NCI-H2227 (cell line): ENCODE results near the gene PRKD1.
"Not testable (repeated sequence)": the region's sequence is repeated elsewhere in the genome, so short reads cannot be mapped to it uniquely, and the experiment has no call there.

Experiments
- DNase-seq: peaks from one replicate; lab custom pipeline; 2025; ENCODE audit not compliant: unreplicated experiment; lab: John Stamatoyannopoulos, UW

The PRKD1 gene

DNA sequence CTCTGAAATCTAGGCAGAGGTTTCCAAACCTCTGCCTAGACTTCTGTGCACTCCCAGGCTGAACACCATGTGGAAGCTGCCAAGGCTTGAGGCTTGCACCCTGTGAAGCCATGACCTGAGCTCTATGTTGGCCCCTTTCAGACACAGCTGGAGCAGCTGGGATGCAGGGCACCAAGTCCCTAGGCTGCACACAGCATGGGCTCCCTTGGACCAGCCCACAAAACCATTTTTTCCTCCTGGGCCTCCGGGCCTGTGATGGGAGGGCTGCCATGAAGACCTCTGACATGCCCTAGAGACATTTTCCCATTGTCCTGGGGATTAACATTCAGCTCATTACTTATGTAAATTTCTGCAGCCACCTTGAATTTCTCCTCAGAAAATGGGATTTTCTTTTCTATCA, 88.0 kb downstream of the PRKD1 start:
- DNase-seq = not testable (repeated sequence)

DNA sequence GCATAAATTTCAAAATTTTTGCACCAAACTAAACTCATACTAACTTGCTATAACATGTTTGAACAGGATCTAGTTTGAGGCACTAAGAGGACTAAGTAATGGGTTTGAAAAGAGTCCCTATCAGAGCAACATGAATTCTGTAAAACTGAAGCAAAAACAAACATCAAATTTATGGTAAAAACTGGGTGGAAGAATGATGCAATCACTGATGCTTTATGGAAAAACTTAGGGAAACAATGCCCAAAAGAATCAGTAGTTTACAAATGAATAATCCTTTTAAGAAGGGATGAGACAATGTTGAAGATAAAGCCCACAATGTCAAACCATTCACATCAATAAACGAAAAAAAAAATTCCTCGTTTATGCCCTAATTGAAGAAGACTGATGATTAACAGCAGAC, 88.9 kb downstream of the PRKD1 start:
- no peak for DNase-seq

DNA sequence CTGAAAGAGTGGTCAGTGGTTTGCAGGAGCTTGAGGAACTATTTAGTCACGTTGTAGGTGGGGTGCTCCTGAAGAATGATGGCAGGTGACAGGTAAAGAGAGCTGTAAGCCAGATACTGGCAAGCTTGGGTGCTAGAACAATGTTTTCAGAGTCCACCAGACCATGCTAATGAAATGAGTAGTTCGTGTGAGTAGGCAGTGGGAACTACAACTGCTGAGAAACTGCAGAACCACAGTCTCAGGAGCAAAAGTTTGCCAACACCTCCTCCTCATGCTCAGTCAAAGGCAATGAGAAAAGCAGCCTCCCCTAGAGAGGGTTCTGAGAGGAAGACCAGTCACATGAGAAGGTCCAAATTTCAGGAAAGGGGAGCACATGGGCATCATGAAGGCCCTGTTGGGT, 91.3 kb downstream of the PRKD1 start:
- DNase-seq = no peak

DNA sequence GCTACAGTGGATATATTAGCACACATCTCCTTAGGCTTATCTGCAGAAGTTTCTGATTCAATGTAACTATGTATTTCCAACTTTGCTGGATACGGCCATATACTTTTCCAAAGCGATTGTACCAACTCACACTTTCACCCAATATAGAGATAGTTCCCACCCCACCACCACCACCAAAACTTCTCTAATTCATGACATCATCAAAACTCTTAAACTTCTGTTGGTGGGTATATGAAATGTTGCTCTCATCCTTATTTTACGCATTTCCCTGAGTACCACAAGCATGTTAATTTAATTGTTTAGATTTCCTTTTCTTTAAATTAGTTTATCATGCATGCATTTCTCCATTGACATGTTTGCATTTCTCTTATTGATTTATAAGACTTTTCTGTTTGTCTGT, 95.6 kb downstream of the PRKD1 start:
- DNase-seq = no peak

DNA sequence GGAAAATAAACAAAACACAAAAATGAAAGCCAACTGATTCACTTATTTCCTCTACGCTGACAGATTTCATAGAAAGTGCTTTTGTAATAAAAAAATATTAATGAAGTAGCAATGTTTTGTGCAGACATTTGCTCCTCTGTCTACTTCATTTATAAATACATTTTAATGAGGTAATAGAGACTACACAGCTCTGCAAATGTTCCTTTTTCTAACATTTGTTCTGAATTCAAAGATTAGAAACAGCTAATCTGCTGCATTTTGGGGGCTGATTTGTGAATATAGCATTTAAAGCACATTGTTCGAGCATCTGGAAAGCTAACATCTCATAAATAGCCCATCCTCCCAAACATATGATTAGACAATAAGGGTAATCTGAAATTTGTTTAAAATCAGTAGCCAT, 97.8 kb downstream of the PRKD1 start:
- no peak for DNase-seq

DNA sequence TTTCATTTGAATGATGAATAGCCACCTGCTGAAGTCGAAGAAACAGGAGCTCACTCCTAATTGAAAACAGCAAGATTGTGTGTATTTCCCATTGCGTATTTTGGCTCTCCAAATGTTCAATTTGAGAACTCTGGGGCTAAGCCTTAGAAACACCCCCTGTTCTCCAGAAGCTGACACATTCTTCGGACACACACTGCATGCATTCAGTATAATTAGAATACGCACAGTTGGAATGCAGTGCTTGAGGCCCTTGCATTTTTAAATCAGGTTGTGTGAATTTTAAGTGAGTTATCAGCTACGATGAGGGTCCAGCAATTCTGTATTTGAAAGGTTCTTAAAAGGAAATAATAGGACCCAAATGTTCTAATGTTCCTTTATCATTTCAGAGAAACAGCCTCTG, 103.8 kb downstream of the PRKD1 start:
- DNase-seq = no peak

DNA sequence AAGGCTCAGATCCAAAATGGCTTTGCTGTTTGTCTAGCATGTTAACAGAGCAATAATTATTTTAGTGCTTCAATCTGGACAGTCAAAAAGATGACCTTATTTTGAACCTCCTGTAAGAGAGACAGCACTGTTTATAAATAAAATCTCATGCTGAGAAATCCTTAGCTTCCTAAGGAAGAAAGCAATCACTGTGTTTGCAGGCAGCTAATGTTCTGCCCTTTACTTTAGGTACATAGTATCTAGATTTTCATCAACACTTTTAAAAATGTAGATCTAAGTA, 105.3 kb downstream of the PRKD1 start:
- no peak for DNase-seq

DNA sequence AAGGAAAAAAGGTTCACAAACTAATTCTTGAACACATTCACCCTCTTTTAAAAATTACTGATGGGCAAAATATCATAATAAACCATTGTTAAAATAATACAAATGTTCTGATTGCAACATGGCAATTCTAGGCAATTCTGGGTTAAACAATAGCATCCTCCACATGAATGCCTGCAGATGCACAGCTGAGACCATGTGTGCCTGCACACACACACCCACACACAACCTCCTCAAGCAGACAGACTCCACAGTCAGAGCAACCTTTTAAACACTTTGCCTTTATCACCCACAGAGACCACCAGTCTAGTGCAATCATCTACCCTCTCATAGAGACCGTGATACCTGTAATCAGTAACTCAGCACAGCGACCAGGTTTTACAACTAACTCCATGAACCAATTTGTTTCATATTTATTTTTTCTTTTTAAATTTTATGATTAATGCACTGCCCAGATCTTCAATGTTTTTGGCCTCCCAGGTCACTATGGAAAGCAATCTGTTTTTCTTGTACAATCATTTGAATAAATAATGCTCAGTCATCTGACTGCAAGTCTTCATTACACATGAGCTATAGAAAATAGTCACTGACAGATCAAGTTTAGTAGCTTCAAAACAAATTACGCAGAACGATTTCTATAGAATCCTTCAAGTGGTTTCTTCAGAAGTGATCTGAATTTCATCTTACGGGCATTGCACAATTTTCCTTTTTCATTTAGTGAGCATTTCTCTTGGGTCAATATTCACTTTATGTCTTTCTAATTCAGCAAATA, 105.8 kb downstream of the PRKD1 start:
- DNase-seq = peak; percentile 64

DNA sequence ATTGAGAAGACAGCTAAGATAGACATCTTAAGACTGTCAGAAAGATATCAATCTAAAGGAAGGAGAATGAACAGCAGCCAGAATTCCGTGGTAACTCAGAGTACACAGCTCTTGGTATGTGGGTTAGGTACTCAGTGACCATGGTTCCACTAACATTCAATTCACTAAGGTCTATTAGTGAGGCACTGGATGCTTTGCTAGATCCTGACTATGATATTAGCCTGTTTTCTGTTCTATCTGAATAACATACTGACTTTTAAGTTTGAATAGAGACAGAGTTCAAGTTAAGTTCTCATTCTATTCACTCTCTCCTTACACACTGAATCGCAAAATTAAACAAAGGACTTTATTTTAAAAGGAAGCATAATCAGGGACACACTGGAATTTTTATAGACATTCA, 106.4 kb downstream of the PRKD1 start:
- no peak for DNase-seq

DNA sequence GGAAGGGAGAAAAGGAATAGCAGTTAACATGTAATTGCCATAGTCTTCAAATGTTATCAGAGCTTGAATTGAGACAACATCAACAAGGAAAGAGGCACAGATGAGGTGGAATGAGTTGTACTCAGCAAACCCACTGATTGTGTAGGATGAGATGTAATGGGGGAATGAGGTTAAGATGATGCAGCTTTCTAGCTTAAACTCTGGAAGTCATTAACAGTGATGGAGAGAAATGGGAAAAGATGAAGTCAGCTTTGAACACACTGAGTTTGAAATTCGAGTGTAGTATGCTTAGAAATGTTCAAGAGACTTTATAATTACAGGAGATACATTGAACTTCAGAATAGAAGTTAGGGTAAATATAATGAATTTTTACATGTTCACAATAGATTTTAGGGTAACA, 106.9 kb downstream of the PRKD1 start:
- DNase-seq = no peak

DNA sequence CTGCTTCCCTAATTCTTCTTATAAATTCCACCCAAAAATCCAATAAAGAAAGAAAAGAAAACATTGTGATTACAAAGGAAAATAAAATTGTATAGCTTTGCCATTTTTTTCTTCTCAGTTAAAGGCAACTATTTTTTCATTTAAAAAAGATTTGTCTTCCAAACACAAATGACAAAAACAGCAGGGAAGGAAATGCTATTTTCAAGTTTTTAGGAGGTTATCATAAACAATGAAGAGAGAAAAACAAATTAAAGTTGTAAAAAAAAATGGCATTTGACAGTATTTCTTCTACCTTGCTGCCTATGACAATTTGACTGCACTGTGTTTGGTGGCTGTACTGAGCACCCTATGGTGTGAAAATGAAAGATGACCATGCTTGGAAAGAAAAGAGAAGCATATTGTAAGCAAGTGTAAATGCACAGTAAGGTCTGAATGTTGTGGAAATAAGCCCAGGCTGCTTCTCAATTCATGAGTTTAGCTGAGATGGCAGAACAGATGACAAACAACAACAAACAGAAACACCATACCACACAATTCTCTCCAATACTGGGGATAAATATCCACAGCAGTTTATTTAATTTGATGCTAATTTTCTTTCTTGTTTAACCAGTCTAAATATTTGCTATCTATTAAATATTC, 109.8 kb downstream of the PRKD1 start:
- DNase-seq = no peak

DNA sequence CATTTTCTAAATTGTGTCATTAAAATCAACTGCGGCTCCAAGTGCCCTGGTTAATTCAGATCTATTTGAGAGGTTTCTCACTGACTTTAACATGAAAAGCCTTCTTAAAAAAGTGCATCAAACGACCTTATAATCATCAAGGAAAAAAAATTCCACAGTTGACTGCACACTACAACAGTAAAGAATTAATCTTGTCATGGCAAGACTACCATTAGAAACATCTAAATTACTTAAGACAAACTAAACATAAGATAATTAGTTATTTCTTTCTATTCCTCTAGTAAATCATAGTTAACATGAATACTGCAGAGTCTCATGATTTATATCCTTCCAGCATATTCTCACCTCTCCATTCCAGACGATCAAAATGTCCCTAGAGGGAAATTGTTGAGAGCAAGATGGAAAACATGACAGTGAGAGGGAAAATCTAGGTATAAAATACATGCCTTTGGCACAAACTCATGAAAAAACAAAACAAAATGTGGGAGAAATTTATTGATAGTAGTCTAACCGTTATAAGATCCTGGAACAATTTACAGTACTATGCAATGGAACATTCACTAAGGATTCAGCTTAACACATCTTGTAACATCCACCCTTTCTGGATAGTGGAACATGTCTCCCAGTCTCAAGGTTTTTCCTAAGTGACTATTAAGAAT, 112.5 kb downstream of the PRKD1 start:
- no peak for DNase-seq

DNA sequence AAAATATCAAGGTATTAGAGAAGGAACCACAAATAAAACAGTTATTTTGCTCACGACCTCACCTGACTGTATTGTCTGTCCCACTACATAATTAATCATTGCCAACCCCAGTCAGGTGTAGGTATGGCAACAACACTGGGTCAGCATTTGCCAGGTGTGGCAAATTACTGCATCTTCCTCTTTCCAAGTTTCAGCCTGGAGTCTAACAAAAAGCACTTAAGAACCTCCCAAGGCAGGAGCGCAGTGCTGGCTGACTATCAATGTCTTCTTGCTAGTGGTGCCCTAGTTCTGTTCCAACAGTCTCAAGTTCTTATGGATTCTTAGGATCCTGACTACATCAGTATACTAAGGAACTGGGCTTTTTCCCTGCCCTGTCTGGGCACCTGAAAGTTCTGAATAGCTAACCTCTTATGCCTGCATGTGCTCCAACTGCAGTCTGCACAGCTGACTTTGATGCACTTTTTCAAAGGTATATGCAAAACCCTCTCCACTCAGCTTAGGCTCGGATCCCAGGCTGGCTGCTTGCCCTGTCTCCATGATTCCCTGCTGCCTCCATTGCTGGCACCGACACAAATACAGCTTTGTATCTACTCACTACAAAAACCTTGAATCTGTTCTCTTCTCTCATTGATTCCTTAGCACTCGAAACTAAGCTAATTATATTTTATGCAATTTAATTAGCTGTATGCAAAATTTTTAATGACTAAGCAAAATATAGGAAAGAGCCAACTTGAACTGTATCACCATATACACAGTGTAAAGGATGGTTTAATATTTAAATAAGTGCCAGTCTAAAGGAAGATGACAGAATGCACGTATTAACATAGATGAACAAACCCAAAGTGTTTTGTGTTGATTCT, 113.3 kb downstream of the PRKD1 start:
- no peak for DNase-seq

DNA sequence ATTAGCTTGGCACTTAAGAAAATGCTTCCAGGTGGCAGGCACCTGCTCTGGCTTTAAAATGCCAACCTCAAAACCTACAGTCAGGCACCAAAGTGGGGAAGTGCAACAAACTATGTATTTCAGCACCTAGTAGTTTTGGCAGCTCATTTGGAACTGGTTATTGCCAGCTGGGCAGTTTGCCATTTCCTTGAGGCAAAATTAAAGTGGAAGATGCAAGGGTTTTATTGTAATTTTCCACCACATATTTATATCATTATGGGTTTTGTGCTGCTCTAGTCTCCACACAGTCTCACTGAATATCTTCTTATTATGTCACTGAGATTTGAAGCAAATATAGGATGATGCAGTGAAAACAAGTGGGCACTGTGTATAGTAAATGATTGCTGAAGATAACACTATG, 117.0 kb downstream of the PRKD1 start:
- no peak for DNase-seq

DNA sequence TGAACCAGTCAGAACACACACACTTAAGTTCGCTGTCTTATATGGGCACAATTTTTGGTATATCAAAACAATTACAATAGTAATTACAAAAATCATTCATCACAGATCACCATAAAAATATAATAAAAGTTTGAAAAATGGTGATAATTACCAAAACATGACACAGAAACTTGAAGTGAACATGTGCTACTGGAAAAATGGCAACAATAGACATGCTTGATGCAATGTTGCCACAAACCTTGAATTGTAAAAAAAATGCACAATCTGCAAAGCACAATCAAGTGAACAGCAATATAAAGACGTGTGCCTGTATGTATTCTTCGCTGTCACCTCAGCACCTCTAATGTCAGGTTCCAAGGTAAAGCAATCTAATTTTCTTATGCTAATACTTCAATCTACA, 117.6 kb downstream of the PRKD1 start:
- no peak for DNase-seq

DNA sequence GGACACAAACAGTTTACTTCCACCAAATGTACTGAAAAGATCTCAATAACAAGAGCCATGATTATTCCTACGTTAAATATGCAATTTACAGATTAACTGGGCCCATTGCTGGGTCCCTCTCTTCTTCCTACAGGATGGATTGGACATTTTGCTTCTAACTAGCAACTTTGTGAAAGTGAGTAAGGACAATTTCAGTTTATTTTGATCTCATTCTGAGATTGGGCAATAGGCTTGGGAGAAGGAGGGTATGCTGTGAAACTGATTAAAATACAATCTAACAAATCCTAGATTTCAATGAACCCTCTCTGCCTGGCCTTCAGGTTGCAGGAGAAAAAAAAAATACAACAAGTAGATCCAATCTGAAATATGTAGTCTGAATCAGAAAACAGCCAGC, 121.5 kb downstream of the PRKD1 start:
- no peak for DNase-seq

DNA sequence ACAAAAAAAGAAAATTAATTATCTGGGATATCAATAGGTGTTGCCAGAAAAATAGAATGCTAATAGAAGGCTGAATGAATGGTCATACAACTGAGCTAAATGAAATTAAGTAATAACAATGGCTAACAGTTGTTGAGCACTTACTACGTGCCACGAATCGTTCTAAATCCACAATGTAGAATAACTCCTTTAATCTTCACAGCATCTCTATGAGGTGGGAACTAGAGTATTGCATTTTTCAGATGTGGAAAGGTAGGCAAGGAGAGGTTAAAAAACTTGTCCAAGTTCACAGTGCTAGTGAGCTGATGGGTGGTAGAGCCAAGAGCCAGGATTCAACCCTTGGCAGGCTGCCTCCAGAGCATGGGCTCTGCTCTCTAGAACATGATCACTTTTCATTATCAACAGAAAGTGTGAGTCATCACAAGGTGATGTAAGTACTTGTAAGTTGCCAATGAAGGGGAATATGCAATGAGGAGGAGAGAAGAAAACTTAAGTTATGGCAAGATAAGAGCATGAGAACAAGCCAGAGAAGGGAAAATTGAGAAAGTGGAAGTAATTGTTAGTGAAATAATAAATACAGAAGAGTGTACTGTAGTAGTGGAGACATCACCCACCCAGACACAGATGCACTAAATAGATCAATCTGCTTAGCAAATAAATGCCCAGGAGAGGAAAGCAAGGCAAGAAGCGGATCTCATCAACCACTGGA, 122.1 kb downstream of the PRKD1 start:
- no peak for DNase-seq

DNA sequence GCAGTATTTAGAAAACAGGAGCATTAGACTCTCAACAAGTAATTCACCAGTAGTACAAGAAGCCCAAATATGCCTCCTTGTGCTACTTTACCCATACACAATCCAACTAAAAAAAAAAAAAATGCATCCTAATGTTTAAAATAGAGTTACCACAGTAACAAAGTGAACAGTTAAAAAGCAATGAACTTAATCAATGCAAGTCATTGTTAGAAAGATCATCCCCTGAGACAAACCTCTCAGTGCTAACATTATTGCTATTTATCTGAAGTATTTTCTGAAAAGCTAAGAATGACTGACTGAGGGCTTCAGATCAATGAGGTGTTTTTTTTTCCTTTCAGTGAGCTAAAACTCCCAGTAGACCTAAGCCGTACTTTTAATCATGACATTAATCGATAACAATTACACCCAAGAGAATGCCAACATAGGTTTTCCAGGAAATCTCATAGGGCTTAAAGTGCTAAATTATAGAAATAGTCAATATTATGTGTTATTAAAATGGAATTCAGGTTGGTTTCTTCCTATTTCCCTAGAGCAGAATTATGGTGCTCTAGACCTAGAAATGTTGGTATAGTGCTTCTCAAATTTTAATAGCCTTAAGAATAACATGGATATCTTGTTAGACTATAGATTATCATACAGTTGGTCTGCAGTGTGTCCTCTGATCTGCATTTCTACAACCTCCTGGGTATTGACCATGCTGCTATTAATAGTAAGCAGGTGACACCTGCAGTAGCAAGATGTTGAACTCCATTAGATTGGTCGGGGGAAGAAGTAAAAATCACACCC, 123.0 kb downstream of the PRKD1 start:
- no peak for DNase-seq

DNA sequence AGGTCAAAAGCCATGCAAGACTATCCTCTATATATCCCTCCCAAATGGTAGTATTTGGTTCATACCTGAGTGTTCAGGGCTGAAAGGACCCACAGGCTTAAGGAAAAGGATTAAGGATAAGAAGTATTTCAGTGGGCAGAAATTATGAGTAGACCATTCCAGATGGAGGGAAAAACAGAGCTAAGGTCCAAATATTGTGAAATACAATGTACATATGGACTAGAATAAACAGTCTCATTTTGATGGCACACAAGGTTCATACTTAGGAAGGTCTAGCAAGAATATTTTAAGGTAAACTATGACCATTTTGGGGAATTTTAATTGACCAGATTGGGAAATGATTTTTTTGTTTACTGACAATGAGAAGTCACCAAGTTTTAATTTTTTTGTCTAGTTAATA, 124.6 kb downstream of the PRKD1 start:
- no peak for DNase-seq

DNA sequence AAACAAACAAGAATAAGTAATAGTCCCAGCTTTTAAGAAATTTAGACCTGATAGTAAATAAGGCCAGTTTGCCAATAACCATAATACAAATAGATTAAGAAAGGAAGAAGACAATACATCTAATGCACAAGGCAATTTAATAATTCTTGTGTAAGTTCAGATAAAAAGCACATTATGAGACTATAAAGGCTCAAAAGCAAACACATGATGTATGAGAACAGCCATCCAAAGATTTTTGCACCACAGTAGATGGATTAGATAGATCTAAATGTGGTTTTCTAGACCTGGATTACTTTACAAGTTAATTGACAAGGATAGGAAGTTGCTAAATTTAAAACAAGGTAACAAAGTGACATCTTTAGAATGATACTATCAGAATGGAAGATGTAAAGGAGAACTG, 125.4 kb downstream of the PRKD1 start:
- DNase-seq = no peak
